Retinal pigment epithelial cell (primary cell): Measurements from ENCODE around the gene PRDM16.

Experiments used
- DNase-seq: peaks from one replicate; pipeline ENCODE4 v3.0.0-alpha.2; 2010; ENCODE audit warnings: low read depth
- H3K4me3 ChIP-seq: 2 replicates; pipeline ENCODE4 v1.5.1; 2011; ENCODE audit warnings: mild to moderate bottlenecking, low read length, control low read depth, moderate library complexity
- CTCF ChIP-seq: conservative IDR thresholded peaks from 2 replicates; pipeline ENCODE4 v1.5.1; 2011; ENCODE audit warnings: low read depth, low read length, control low read depth, inconsistent platforms

PRDM16 gene

GRCh38 chr1:3275471-3276340, 206.7 kb downstream of the PRDM16 start:
- no peak for DNase-seq
- no peak overlapping the region for H3K4me3 ChIP-seq

DNA sequence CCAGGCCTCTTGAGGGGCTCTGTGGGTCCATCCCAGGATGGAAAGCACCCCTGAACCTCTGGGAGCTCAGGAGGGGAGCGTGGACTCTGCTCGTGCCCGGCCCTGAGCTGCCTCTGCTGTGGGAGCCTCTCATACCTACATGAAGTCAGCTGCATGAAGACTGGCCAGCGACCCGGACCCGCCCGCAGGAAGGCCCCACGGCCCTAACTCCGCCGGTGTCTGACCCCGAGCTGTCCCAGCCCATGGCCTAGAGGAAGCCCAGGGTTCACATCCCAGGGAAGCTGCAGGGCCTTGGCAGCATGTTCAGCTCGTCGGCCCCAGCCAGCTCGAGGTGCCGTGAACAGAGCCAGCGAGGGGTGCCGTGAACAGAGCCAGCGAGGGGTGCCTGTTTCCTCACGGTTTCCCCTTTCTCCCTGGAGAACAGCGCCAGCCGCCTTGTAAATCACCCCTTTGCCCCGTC, 207.4 kb downstream of the PRDM16 start:
- no peak for DNase-seq
- no peak for TF ChIP-seq CTCF

More at GRCh38 chr1:3275471-3276340, 206.7 kb downstream of the PRDM16 start:
- no peak for TF ChIP-seq CTCF

DNA sequence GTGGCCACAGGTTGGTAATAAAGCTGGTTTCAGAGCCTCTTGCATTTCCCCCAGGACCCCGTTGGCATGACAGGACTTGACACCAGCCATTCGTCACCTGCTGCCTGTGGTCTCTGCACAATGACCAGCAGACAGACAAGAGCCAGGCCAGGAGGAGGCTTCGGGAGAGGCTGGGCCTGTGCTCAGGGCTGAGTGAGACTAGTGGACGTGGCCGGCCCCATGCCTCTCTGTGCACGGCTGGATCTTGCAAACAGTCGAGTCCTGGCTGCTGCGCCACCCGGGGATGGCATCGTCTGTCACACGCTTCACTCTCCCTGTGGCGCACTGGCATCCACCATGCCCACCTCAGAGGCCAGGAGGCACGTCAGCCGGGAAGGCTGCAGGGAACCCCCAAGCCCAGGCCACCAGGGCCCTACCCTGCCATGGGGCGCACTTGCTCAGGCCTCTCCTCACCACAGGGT, 208.0 kb downstream of the PRDM16 start:
- TF ChIP-seq CTCF, result no peak
- no peak for DNase-seq
- no peak overlapping the region for H3K4me3 ChIP-seq

More for the DNA sequence above, 207.4 kb downstream of the PRDM16 start:
- H3K4me3 ChIP-seq, result no peak overlapping the region

DNA sequence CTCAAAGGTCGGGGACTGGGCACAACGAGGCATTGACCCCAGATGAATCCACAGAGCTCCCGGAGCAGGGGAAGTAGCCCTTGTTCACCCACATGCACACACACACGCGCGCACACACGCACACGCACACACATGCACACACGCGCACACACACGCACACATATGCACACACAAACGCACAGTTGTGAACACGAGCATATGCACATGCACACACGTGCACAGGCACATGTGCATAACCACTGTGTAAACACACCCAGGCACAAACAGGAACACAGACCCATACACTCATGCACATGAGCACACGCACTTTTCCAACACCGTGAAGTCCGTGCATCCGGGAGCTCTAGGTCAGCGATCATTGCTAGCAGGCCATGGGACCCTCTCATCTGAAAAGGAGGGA, 208.6 kb downstream of the PRDM16 start:
- no peak for TF ChIP-seq CTCF
- DNase-seq, result no peak
- no peak overlapping the region for H3K4me3 ChIP-seq

DNA sequence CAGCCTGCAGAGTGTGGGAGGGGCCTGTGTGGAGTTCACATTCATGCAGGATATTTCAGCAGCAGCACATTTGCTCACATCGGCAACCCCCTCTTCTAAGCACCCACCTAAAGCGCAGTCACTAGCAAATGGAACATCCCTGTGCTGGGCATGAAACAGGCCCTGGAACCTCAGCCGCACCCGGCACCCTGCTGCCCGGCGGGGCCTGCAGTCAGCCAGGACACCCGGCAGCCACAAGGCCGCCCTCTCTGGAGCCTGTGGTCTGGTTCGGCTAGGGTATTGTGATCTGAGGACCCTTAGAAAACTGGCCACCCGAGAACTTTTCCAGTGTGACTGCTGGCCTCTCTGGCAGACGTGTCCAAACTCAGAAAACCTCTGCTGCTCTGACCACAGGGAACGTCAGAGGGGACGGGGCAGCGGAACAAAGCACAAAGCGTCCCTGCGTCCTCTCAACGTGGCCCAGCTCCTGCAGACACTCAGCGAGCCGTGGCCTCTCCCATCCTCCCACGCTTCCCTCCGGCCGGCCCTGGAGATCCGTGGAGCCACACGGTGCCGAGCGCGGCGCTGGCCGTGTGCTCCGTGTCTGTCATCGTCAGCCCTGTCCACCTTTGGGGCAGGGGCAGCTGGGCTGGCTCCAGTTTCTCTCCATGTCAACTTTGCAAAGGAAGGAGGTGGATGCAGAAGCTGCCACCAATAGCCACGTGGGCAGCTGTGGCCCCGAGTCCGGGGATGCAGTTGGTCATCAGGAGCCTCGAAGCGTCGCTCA, 209.6 kb downstream of the PRDM16 start:
- no peak overlapping the region for H3K4me3 ChIP-seq
- no peak for TF ChIP-seq CTCF
- DNase-seq, result no peak

DNA sequence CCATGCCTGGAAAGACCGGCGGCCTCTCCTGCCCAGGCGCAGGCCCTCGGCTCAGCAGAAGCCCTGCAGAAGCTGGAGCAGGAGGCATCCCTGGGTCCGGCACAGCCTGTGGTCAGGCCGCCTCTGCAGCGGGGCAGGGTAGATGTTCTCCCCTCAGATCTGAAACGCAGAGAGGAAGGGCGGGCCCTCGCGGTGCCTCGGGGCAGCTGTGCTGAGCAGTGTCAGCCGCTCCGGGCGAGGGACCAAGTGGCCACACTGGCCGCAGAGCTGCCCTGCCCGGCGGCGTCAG, 210.1 kb downstream of the PRDM16 start:
- TF ChIP-seq CTCF, result no peak
- no peak for DNase-seq

DNA sequence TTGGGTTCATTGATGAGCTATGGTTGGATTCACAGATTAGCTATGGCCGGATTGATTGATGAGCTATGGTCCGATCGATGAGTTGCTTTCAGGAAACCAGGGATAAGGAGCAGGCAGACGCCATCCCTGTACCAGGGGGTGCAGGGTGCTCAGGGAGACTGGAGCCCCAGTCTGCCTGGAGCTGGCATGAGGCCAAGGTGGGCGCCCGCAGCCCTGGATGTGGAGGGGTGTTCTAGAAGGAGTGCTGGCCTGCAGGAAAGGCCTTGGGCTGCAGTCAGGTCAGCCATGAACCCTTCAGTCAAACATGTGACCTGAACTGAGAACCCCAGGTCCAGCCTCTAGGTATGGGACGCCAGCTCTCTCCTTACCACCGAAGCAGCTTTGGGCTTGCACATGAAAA, 212.7 kb downstream of the PRDM16 start:
- TF ChIP-seq CTCF, result no peak
- H3K4me3 ChIP-seq, result no peak overlapping the region
- DNase-seq, result no peak

More for the DNA sequence above, 210.1 kb downstream of the PRDM16 start:
- H3K4me3 ChIP-seq, result no peak overlapping the region
